ENCODE measurements around the gene TAF3. TPM values are rescaled to one million over a fixed set of nuclear protein-coding genes. Genes with fewer than 3 reads are reported as not detected.

Gene TAF3
- total RNA-seq, 1 experiment from 2014 or later, result 5.5 TPM

DNA sequence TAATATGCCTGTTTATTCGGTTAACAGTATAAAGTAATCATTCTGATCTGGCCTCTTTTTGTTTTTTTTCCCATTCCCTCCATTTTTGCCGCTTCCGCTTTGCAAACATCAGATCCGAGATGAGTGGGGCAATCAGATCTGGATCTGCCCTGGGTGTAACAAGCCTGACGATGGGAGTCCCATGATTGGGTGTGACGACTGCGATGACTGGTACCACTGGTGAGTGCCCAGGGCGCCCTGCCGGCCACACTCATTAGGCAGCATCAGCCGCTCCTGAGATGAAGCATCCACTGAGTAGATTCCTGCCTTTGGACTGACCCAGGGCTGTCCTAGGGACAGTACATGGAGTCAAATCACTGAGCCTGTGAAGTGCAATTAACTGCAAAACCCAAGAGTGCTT, 195.3 kb downstream of the TAF3 start:
- ATAC-seq (no peak), DNase-seq (ENCODE audit: low read depth, low spot score) (no peak)
- ChIA-PET POLR2A (no interaction called here), CTCF (no interaction called here)
- TF ChIP-seq SIN3A (IDR thresholded peaks at IDR 0.05; ENCODE audit: borderline replicate concordance, insufficient read depth, low read depth, low read length) (no peak), POLR2AphosphoS5 (IDR thresholded peaks at IDR 0.05; ENCODE audit: low read depth, low read length) (no peak)
- TF ChIP-seq, protein P1, sequence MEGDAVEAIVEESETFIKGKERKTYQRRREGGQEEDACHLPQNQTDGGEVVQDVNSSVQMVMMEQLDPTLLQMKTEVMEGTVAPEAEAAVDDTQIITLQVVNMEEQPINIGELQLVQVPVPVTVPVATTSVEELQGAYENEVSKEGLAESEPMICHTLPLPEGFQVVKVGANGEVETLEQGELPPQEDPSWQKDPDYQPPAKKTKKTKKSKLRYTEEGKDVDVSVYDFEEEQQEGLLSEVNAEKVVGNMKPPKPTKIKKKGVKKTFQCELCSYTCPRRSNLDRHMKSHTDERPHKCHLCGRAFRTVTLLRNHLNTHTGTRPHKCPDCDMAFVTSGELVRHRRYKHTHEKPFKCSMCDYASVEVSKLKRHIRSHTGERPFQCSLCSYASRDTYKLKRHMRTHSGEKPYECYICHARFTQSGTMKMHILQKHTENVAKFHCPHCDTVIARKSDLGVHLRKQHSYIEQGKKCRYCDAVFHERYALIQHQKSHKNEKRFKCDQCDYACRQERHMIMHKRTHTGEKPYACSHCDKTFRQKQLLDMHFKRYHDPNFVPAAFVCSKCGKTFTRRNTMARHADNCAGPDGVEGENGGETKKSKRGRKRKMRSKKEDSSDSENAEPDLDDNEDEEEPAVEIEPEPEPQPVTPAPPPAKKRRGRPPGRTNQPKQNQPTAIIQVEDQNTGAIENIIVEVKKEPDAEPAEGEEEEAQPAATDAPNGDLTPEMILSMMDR (IDR thresholded peaks at IDR 0.05), result no peak
- TF ChIP-seq, protein P2, sequence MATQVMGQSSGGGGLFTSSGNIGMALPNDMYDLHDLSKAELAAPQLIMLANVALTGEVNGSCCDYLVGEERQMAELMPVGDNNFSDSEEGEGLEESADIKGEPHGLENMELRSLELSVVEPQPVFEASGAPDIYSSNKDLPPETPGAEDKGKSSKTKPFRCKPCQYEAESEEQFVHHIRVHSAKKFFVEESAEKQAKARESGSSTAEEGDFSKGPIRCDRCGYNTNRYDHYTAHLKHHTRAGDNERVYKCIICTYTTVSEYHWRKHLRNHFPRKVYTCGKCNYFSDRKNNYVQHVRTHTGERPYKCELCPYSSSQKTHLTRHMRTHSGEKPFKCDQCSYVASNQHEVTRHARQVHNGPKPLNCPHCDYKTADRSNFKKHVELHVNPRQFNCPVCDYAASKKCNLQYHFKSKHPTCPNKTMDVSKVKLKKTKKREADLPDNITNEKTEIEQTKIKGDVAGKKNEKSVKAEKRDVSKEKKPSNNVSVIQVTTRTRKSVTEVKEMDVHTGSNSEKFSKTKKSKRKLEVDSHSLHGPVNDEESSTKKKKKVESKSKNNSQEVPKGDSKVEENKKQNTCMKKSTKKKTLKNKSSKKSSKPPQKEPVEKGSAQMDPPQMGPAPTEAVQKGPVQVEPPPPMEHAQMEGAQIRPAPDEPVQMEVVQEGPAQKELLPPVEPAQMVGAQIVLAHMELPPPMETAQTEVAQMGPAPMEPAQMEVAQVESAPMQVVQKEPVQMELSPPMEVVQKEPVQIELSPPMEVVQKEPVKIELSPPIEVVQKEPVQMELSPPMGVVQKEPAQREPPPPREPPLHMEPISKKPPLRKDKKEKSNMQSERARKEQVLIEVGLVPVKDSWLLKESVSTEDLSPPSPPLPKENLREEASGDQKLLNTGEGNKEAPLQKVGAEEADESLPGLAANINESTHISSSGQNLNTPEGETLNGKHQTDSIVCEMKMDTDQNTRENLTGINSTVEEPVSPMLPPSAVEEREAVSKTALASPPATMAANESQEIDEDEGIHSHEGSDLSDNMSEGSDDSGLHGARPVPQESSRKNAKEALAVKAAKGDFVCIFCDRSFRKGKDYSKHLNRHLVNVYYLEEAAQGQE (IDR thresholded peaks at IDR 0.05; ENCODE audit: insufficient read depth in 1 of 2, low read depth in 2 of 2, low read length in 1 of 2), result no peak
- Histone ChIP-seq H3K4me1 (ENCODE audit: control insufficient read depth, insufficient read depth, low read length) (no peaks in the 10 kb centered on the region), H3K36me3 (ENCODE audit: control insufficient read depth, insufficient read depth, low read length) (no peaks in the 10 kb centered on the region), H3K27ac (ENCODE audit: low read length) (no peak overlapping the region), H3K9me3 (ENCODE audit: control insufficient read depth, insufficient read depth, low read depth, low read length) (no peaks in the 10 kb centered on the region), H3K27me3 (ENCODE audit: control insufficient read depth, insufficient read depth, low read length) (no peaks in the 10 kb centered on the region), H3K4me3 (ENCODE audit: low read depth in 2 of 2, low read length in 2 of 2) (no peak overlapping the region)
- in situ Hi-C loops (cut with HindIII; ENCODE audit: low pct_unique_long_range_greater_than_20kb, low sequenced_read_pairs) (no loop called here), intact Hi-C loops (cut with micrococcal nuclease; ENCODE audit: unreplicated experiment) (no loop called here)
- BruUV-seq (replicated peaks), result no TSS peak

DNA sequence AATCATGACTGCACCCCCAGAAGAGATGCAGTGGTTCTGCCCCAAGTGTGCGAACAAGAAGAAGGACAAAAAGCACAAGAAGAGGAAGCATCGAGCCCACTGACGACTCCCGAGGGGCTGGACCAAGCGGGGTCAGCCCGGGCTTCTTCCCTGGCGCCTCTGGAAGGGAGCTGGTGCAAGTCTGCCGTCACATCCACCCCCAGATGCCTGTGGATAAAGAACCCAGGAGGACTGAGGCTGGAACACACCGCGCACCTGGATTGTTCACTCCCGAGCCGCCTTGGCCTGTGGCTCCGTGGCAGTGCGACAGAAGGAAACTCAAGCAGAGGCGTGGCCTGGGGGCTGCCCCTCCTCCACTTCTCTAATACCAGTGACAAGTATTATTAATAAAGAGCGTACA, 196.3 kb downstream of the TAF3 start:
- no peak for DNase-seq (ENCODE audit: low read depth, low spot score)
- no peak for ATAC-seq
- Histone ChIP-seq H3K36me3 (ENCODE audit: control insufficient read depth, insufficient read depth, low read length) (no peaks in the 10 kb centered on the region), H3K4me1 (ENCODE audit: control insufficient read depth, insufficient read depth, low read length) (no peaks in the 10 kb centered on the region), H3K4me3 (ENCODE audit: low read depth in 2 of 2, low read length in 2 of 2) (no peak overlapping the region), H3K27ac (ENCODE audit: low read length) (no peak overlapping the region), H3K27me3 (ENCODE audit: control insufficient read depth, insufficient read depth, low read length) (no peaks in the 10 kb centered on the region), H3K9me3 (ENCODE audit: control insufficient read depth, insufficient read depth, low read depth, low read length) (no peaks in the 10 kb centered on the region)
- in situ Hi-C loops (cut with HindIII; ENCODE audit: low pct_unique_long_range_greater_than_20kb, low sequenced_read_pairs), result no loop called here
- TF ChIP-seq TCF7L2 (IDR thresholded peaks at IDR 0.05; ENCODE audit: low read depth, low read length), result no peak
- no peak for TF ChIP-seq SIN3A (IDR thresholded peaks at IDR 0.05; ENCODE audit: borderline replicate concordance, insufficient read depth, low read depth, low read length)
- TF ChIP-seq, protein P1 (IDR thresholded peaks at IDR 0.05), result no peak
- TF ChIP-seq, protein P2 (IDR thresholded peaks at IDR 0.05; ENCODE audit: insufficient read depth in 1 of 2, low read depth in 2 of 2, low read length in 1 of 2), result no peak
- no peak for TF ChIP-seq POLR2AphosphoS5 (IDR thresholded peaks at IDR 0.05; ENCODE audit: low read depth, low read length)
- intact Hi-C loops (cut with micrococcal nuclease; ENCODE audit: unreplicated experiment), result no loop called here
- ChIA-PET POLR2A (no interaction called here), CTCF (no interaction called here)
- BruUV-seq (replicated peaks), result TSS peak; percentile 73

All from Panc1 (cell line).